AG04450 (cell line): ENCODE measurements around the gene DEXI. TPM values are rescaled to one million over a fixed set of nuclear protein-coding genes. Genes with fewer than 3 reads are reported as not detected.

Experiments
- CTCF ChIA-PET: fragments of 300-600, 350-600 bp; formaldehyde crosslinking; extraction: SDS; loops from one replicate; lab custom pipeline; 2022; ENCODE audit warnings: antibody characterized with exemption, inconsistent platforms; lab: Charles Lee
- POLR2A ChIA-PET: fragments of 350-600 bp; formaldehyde crosslinking; extraction: SDS; loops from one replicate; lab custom pipeline; 2021; ENCODE audit warnings: antibody characterized with exemption, inconsistent platforms; lab: Yijun Ruan, JAX
- DNase-seq: peaks from one replicate; pipeline ENCODE4 v3.0.0-alpha.2; 2011; ENCODE audit warnings: low read depth, low spot score
- H3K27ac ChIP-seq: one replicate; pipeline ENCODE4 v1.5.1; 2012; ENCODE audit warnings: low read depth, low read length, control low read depth
- H3K27me3 ChIP-seq: one replicate; pipeline ENCODE4 v1.6.0; 2012; ENCODE audit warnings: low read length; ENCODE audit not compliant: control insufficient read depth, insufficient read depth
- H3K4me3 ChIP-seq: 2 replicates; pipeline ENCODE4 v1.5.1; 2011; ENCODE audit warnings: mild to moderate bottlenecking, low read depth, low read length, control low read depth
- H3K9me3 ChIP-seq: 2 replicates; pipeline ENCODE4 v1.5.1; 2012; ENCODE audit warnings: low read length; ENCODE audit not compliant: control insufficient read depth, insufficient read depth
- polyA plus RNA-seq: library from polyadenylated mRNA; depleted of rRNA; stranded (reverse); fragments of >200 nt; gene quantifications from 2 replicates; pipeline ENCODE4 v1.2.3, GENCODE V29; 2011
- TF ChIP-seq, protein P1 (sequence below): IDR thresholded peaks from 2 replicates; pipeline ENCODE4 v1.5.1; 2011; ENCODE audit warnings: low read depth, low read length, control low read depth, inconsistent platforms

Gene DEXI
- polyA plus RNA-seq, 1 experiment: 37.3 TPM

DNA sequence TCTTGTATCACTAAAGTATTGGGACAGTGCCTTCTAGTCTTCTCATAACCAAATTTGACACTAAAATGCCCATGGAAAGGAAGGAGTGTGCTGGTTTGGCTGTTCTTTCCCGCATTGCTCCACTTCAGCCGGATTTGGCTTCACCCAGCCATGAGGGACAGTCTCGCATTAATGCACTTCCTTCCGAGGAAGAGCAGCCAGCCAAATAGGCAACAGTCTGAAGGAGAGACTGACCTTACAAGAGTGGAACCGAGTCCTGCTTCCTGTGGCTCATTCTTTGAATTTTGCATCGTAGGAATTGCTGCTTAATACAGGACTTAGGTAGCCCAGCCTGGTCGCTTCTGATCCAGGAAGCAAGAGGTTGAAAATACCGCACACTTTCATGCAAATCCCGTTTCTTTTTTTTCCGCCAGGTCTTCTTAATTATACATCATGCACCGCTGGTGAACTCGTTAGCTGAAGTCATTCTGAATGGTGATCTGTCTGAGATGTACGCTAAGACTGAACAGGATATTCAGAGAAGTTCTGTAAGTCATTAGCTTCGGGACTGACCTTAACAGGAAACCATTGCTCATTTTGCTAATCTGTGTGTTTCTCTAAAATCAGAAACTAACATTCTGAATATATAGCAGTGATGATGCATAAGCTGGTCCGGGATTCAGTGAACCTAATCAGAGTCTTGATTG, 40.3 kb upstream of the DEXI start:
- Histone ChIP-seq H3K27me3 (no peaks in the 10 kb centered on the region), H3K27ac (no peak overlapping the region), H3K9me3 (no peaks in the 10 kb centered on the region), H3K4me3 (no peak overlapping the region)
- POLR2A ChIA-PET: interaction anchor here (3.3 kb wide), 1 partner anchor 273 kb away, joined by 16 read pairs; the partner anchor contains the start of gene SOCS1
- CTCF ChIA-PET: interaction anchor here (0.5 to 1.9 kb wide), 5 partner anchors 9 to 273 kb away, joined by 3 to 7 read pairs (median 3); no protein-coding TSS in a partner anchor
- DNase-seq: no peak
- TF ChIP-seq, protein P1, sequence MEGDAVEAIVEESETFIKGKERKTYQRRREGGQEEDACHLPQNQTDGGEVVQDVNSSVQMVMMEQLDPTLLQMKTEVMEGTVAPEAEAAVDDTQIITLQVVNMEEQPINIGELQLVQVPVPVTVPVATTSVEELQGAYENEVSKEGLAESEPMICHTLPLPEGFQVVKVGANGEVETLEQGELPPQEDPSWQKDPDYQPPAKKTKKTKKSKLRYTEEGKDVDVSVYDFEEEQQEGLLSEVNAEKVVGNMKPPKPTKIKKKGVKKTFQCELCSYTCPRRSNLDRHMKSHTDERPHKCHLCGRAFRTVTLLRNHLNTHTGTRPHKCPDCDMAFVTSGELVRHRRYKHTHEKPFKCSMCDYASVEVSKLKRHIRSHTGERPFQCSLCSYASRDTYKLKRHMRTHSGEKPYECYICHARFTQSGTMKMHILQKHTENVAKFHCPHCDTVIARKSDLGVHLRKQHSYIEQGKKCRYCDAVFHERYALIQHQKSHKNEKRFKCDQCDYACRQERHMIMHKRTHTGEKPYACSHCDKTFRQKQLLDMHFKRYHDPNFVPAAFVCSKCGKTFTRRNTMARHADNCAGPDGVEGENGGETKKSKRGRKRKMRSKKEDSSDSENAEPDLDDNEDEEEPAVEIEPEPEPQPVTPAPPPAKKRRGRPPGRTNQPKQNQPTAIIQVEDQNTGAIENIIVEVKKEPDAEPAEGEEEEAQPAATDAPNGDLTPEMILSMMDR: no peak

DNA sequence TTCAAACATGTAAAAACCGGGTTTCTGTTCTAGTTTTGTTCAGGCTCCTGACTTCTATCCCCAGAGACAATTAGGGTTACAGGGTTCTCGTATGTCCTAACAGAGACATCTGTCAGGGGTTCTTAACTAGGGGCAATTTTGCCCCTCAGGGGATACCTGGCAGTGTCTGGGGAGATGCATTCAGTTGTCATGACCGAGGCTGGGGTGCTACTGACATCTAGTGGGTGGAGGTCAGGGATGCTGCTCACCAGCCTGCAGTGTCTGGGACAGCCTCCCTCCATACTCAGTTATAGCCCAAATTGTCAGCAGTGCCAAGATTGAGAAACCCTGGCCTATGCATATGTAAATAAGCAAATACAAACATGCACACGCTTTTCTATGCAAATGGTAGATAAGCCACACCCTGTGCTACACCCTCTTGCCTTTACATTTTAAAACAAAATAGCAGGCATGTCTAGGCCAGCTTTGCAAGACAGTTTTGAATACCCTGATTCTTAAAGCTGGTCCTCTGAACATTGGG, 39.5 kb upstream of the DEXI start:
- TF ChIP-seq, protein P1: peak; percentile 37; the same call in 1 of the 2 replicates
- H3K27me3 ChIP-seq: no peaks in the 10 kb centered on the region
- DNase-seq: no peak
- ChIA-PET POLR2A (no interaction called here), CTCF (interaction anchor here (0.7 to 1.1 kb wide), 3 partner anchors 10 to 274 kb away, joined by 3 to 4 read pairs (median 3); no protein-coding TSS in a partner anchor)
- no peak overlapping the region for H3K27ac ChIP-seq
- no peaks in the 10 kb centered on the region for H3K9me3 ChIP-seq
- no peak overlapping the region for H3K4me3 ChIP-seq

DNA sequence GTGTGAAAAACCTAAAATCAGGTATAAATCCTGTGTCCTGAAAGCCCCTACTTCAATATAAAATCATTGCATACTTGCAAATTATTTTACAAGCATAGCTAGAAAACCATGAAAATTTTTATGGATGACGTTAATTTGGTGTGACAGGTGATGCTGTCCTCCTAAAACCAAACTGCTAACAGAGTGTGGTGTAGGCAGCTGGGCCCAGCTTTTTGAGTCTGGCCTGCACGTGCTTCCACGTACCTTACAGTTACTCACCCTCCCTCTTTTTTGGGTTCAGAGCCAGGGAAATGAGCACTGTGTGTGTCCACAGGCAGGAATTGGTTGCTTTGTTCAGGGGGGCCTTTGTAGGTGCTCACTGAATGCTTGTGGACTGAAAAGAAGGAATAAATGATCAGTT, 38.5 kb upstream of the DEXI start:
- Histone ChIP-seq H3K9me3 (no peaks in the 10 kb centered on the region), H3K4me3 (no peak overlapping the region), H3K27ac (no peak overlapping the region), H3K27me3 (no peaks in the 10 kb centered on the region)
- ChIA-PET POLR2A (interaction anchor here (0.9 kb wide), 1 partner anchor 275 kb away, joined by 6 read pairs; the partner anchor contains the start of gene SOCS1), CTCF (interaction anchor here (0.8 to 1.6 kb wide), 5 partner anchors 10 to 415 kb away, joined by 3 to 6 read pairs (median 3); no protein-coding TSS in a partner anchor)
- no peak for DNase-seq
- TF ChIP-seq, protein P1: no peak

DNA sequence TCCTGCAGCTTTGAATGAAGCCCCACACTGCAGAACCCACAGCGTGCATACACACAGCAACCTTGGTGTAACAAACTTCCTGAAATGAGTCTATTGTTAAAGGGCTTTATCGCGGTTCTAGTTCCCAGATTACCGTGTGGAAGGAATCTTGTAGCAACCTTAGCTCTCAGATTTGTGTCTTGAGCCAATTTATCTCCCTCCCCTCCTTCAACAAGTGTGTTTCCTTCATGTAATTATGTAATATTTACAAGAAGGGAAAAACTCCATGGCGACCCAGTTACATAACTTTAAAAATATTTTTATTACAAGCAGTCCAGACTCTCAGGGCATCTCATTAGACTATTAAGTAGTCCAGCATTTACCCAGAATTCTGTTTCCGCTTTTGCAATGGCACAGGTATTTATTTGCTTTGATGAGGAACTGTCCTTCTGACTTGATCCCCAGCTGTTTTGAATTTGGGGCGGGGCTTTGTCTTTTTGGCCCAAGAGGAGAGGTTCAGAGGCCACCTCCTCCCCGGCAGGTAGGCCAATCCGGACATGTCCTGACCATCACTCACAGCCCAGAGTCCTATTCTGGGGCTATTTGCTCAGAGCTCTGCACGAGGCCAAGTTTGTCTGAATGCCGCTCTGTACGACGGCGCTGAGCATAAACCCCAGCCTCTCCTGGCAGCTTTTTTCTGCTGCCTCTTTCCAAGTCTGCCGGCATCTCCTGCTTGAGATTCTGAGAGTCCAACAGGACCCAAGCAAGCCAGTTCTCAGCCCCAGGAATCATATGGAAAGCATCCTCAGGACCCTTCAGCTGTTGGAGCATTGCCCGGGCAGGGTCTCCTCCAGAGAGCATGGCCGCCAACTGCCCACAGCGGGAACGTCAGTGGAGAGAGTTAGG, 37.7 kb upstream of the DEXI start:
- TF ChIP-seq, protein P1: no peak
- Histone ChIP-seq H3K27ac (no peak overlapping the region), H3K9me3 (no peaks in the 10 kb centered on the region), H3K27me3 (no peaks in the 10 kb centered on the region), H3K4me3 (no peak overlapping the region)
- ChIA-PET POLR2A (interaction anchor here (0.9 kb wide), 1 partner anchor 276 kb away, joined by 6 read pairs; the partner anchor contains the start of gene SOCS1), CTCF (interaction anchor here (0.8 to 1.6 kb wide), 5 partner anchors 9 to 416 kb away, joined by 3 to 6 read pairs (median 3); no protein-coding TSS in a partner anchor)
- DNase-seq: no peak
